Measurements from ENCODE around the gene RNF207.

Gene RNF207, protein sequence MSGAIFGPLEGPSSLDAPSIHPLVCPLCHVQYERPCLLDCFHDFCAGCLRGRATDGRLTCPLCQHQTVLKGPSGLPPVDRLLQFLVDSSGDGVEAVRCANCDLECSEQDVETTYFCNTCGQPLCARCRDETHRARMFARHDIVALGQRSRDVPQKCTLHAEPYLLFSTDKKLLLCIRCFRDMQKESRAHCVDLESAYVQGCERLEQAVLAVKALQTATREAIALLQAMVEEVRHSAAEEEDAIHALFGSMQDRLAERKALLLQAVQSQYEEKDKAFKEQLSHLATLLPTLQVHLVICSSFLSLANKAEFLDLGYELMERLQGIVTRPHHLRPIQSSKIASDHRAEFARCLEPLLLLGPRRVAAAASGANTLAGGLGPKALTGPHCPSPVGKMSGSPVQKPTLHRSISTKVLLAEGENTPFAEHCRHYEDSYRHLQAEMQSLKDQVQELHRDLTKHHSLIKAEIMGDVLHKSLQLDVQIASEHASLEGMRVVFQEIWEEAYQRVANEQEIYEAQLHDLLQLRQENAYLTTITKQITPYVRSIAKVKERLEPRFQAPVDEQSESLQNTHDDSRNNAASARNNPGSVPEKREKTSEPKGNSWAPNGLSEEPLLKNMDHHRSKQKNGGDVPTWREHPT

DNA sequence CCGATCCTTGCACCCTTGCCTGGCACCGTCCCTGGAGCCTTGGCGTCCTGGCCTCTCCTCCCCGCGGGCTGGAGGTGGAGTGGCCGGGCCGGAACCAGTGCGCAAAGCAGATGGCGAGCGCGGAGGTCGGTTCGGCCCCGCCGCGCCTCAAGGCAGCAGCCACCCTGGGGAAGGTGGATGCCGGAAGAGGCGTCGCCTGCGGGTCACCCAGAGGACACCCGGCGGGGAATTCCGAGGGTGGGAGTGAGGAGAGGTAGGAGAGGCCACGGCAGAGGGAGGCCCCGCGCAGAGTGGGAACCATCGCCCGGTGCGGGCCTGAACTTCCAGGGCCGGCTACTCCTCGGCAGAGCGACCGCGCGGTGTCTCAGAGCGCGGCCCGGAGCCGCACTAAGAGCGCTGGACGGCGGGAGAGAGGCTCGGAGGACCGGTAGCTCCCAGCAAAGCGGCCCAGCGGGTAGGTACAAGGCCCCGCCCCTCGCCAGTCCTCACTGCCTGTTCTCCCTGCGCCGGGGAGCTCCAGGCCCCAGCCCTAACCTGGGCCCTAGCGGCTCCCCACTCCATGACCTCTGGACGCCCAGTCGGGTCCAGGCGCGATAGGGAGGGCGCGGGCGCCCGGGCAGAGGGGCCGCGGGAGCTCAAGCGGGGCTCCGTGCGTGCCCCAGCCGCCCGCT, at the start of gene RNF207:
Gene RNF207, plus strand, starts transcription at position 271 of the 671 bp plus-strand sequence. CDS start 417 bp downstream, outside the sequence.
- peak; percentile 76 for DNase-seq

DNA sequence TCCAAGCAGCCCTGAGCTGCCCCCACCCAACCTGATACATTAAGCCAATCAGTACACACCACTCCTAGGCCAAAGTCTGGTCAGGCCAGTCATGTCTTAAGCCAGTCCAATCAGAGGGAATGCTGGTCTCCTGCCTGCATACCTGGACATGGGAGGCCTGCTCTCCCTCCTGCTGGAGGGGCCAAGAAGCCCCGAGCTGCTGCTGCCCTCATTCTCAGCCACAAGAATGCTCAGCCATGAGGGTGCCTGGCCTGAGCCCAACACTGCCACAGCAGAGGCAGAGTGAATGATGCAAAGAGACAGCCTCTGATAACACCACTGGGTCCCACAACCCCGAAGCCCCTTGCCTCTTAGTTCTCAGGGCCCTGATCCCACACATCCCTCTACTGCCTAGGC, 48.8 kb upstream of the RNF207 start:
- DNase-seq, result peak; percentile 11

DNA sequence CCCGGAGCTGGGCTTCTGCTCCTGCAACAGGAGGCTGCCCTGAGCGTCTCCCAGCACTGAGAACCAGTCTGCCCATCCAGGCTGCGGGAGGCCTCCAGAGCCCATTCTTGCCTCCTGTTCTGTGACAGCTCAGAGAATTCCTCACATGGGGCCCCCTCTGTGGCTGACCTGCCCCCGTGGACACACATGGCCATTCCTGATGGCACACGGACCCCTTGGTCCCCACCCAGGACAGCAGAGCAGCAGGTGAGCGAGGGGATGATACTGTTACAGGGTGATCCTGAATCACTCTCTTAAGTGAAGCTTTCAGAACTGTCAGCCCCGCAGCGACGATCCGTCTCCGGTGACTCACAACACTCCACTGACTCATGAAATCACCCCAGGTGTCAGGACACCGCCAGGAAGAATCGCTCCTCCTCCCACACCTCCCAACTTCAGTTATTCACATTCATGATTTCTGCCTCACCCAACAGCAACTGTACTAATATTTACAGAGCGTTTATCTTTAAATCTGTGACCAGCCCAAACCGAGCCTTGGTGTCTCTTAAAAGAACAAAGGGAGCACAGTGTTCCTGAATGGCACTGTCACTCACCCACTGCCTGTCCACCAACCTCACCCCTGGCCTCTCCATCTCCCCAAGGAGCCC, 48.3 kb upstream of the RNF207 start:
- DNase-seq, result peak; percentile 49

DNA sequence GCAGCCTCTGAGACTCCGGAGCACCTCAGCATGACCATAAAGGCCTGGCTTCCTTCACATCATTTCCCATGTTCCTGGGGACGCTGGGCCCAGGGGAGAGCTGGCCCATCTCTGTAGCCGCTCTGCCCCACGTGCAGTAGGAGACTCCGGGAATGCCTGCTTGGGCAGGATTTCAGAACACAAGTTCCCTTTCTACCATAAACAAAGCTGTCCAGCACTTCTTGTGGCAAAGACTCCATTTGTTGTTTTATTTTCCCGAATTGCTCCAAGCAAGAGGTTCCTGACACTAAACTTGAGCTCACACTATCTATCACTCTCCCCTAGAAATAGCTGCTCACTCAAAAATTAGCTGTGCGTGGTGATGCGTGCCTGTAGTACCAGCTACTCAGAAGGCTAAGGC, 47.7 kb upstream of the RNF207 start:
- no peak for DNase-seq

DNA sequence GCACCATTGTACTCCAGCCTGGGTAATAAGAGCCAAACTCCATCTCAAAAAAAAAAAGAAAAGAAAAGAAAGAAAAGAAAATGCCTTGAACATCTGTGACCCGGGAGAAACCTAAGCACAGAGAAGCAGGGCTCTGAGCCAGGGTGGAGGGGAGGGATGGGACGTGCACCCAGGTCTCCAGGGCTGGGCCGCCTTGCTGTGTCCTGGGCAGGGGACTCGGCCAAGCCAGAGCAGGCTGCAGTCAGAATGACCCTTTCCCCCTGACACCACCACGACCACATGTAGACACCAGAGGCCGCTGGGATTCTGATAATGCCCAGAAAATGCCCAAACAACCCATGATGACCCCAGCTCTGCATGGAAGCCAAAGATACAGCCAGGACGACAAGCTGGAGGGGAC, 43.6 kb upstream of the RNF207 start:
- no peak for DNase-seq

DNA sequence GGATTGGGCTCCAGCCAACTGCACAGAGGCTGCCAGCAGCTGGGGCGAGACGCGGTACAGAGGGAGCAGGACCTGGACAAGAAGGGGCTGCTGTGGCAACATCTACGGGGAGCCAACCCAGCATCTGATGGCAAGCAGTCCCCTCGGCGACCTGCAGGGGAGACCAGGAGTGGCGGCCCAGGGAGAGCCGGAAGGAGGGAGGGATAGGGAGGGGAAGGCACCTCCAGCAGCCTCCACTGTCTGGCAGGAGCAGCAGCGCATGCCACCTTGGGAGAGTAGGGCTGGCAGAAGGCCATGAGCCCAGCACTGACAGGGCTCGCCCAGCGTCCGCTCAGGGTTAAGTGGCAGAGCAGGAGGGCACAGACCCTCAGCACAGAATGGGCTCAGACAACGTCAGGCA, 43.1 kb upstream of the RNF207 start:
- DNase-seq, result no peak

DNA sequence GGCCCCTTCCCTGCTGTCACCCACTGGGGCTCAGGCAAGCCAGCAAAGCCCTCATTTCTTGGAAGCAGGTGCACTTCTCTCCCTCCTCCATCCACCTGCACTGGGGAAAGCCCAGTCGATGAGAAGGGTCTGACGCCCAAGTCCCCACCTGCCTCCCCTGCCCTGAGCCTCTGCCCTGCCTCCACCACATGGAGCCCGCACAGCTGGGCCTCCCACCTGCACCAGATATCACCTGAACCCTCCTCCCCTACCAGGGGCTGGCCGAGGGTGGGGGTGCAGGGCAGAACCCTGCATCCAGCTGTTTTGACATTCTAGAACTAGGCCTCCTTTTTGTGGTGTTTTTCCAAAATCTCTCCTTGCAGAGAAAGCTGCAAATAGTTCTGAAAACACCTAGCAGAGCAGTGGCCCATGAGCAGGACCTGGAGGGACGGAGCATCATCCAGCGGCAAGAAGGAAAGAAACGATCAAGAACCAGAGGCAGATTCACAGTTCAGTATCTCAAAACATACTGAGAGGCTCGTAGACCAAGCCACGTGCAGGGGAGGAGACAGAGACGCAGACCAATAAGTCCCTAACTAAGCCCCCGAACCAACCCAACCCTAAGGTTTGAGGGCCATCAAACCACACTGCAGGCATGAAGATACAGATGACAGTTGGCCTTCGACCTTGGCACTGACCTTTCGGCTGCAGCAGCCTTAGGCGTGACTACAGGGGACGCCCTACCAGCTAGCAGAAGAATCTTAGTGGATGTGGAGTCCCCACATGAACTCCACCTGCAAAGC, 42.5 kb upstream of the RNF207 start:
- no peak for DNase-seq

DNA sequence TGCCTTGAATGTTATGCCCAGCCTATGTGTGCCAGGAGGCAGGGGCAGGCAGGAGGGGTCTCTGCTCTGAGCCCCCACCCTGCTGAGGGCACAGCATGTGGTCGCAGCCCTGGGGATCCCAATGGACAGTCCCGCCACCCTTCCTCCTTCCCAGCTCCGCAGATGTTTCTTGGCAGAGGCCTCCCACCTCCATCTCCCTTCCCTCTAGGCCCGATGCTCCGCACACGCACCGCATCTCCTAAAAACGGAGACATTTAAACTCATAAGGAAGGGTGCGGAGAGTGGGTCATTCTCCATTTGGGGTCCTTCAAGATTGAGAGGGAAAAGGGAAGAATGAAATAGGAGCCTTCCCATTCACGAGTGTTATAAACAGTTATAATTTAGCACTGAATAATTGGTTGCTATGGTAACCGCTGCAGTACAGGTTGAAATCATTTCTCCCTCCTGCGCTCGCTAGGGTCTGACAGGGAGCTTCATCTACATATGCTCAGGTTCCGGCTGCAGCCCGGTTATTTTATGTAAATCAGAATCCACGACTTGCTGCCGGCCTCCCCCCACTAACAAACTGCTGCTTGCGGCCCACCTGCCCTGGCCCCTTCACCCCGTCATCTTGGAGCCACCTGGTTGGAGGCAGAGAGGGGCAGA, 41.8 kb upstream of the RNF207 start:
- no peak for DNase-seq

DNA sequence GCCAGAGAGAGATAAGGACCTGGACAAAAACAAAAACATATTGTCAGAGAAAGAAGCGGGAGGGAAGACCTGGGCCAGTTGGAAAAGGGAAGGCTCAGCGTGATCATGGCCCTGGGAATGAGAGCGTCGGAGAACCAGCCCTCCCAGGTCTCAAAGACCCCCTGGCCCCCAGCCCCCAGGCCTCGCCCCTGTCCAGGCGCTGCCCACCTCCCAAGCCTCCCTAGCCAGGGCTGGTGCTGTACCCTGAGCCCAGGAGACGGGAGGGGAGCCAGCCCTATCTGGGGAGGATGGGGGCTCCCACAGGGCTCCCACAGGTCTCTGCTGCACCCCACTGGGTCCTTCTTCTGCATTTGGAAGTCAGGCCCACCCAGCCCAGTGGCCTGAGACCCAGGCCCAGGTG, 40.9 kb upstream of the RNF207 start:
- DNase-seq, result no peak

DNA sequence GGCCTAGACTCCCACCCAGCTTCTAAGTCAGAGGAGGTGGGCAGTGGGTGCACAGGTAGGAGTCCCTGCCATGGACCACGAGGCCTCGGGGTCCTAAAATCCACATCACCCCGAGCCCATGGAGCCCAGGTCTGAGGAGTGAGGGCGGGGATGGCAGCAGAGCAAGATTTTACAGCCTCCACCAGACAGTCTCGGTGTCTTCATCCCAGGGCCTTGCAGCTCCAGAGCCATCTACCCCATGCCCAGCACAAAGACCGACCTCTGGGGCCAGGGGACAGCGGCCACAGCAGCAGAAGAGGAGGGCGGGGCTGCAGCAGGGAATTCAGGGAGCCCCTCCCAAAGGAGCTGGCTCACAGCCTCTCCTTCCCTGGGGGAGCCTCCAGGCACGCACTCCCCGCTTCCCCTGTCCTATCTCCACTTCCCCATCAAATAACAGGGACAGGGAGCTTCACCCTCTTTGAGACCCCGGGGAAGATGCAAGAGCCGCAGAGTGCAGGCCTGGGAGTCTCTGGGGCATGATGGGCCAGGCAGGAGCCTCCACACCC, 40.4 kb upstream of the RNF207 start:
- no peak for DNase-seq

DNA sequence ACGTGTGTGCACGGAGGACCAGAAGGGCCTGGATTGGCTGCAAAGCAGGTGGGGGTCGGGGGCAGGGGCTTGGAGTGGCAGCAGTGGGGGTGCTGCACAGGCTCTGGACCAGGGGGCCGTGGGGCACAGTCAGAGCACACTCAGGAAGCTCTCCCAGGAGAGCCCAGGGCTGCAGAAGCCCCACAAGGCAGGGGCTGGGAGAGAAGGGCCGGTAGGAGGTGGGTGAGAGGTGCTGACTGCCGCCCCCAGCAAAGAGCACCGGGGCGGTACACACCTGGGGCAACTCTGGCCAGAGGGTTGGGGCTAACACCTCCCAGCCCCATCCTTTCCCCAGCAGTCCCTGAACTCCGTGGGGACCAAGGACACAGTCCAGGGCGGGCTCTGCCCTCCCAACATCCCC, 39.7 kb upstream of the RNF207 start:
- no peak for DNase-seq

DNA sequence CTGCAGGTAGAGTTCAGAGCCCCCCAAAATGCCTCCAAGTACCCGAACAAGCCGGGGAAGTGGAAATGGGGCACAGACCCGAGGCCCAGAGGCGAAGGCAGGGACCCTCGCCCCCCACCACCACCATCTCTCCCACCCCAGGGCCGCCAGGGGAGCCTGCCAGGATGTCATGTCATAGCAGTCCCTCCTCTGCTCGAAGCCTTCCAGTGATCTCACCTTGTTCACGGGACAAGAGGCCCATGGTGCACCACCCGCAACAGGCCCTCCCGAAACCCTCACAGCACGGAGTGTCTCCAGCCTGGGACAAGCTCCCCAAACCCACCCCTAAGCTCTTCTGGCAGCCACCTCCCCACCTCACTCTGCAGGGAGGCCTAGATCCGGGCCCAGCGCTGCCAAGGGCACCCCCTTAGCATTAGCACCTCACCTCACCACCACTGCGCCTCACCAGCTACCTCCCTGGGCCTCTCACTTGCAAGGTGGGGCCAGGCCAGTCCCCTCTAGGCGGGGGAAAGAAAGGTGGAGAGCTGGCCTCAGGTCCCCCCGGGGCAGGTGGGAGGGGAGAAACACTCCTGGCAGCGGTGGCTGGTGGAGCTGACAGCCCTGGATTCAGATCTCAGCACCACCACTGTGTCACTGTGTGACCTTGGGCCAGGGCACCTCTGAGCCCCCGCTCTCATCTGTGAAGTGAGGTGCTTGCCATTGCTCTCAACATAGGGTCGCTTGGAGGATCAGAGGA, 39.1 kb upstream of the RNF207 start:
- DNase-seq, result no peak

DNA sequence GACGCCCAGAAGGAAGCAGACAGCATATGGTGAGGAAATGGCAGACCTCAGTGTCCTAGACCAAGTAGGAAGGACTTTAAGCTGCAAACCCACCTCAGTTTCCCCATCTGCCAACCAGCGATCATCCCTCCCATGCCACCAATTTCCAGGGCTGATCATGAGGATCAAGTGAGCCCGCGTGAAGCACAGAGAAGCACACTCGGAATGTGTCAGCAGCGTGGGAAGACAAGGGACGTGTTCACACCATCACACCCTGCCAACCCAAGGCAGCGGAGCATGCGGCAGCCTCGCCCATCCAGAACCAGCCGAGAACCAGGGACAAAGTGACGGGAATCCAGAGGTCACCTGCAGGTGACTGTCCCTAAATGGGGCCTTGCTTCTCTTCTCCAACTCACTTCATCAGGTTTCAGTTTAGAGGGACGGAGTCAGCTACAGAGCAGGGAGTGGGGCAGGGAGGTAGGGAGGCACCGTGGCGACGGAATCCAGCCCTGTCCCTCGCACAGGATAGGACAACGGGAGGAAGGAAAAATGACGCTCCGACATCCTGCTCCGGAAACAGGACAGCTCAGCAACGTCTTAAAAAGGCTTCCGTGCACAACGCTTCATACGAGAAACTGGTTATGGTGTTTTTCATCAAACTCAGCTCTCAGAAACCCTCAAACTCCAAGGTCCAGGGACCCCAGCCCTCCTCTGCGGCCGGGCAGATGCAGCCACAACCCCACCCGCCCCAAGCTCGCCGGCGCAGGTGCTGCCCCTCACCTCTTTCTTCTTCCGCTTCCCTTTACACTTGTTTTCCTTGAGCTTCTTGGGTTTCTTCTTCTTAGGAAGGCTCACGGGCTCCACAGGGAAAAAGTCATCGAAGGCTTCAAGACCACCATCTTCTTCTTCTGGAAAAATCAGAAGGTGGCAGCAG, 38.3 kb upstream of the RNF207 start:
- no peak for DNase-seq

DNA sequence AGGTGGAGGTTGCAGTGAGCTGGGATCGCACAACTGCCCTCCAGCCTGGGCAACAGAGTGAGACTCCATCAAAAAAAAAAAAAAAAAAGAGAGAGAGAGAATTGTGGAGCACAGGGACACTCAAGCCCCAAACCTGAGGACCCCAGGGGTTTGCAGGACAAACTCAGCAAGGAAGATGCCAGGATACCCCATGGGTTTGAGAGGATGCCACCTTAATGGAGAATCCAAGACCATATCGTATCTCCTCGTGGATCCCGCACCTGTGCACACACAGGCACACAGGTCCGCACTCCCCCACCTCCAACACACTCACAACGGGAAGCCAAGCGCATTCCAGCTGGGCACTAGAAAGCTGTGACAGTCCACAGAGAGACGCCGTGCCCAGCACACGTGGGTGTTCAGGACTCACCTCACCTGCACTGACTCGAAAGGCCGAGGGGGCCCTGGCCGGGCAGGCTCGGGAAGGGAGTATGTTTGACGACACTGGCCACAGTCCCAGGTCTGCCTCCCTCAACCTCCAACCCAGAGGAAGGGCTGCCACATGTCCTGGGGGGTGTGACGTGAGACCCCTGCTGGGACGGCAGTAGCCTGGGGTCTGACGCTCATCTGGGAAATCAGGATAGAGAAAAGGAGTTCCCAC, 36.9 kb upstream of the RNF207 start:
- no peak for DNase-seq

DNA sequence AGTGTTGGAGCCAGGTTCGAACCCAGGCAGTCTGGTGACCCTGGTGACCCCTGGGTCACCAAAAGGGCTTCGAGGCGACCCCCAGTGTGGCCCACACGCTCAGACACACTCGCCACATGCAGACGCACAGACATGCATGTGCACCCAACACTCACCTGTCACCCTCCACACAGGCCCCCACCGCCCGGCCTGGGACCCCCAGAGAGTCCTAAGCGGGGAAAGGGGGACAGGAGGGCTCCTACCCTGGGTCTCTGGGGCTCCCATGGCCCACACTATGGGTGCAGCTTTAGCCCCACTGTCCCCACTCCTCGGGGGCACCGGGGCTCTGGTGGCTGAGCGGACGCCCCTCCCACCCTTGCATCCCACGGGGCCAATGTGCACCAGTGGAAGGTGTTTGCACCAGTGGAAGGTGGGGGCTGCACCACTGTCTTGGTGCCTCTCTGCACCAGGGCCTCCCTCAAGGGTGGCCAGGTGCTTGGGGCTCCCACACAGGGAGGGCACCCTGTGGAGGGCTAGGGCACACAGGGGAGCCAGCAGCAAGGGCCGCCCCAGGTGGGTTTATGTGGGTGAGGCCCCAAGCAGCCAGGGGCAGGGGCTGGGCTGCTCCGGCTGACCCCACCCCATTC, 35.7 kb upstream of the RNF207 start:
- no peak for DNase-seq

DNA sequence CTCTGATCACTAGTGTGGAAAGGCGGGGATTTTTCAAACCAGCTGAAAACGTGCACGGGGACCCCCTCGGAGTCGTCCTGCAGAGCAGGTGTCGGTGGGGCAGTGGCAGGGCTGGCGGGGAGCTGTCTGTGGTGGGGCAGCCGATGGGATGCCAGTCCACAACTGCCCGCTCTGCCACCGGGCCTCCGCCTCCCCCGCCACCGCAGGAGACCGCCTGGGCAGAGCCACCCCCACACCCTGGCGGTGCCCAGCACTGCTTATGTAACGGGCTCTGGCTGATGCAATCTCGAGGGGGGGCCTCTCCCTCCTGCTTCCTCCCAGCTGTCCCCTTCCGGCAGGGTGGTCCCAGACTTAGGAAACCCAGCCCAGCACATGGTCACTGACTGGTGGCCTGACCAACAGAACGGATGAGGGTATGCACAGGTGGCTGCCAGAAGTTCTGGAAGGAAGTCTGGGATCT, 35.1 kb upstream of the RNF207 start:
- no peak for DNase-seq

DNA sequence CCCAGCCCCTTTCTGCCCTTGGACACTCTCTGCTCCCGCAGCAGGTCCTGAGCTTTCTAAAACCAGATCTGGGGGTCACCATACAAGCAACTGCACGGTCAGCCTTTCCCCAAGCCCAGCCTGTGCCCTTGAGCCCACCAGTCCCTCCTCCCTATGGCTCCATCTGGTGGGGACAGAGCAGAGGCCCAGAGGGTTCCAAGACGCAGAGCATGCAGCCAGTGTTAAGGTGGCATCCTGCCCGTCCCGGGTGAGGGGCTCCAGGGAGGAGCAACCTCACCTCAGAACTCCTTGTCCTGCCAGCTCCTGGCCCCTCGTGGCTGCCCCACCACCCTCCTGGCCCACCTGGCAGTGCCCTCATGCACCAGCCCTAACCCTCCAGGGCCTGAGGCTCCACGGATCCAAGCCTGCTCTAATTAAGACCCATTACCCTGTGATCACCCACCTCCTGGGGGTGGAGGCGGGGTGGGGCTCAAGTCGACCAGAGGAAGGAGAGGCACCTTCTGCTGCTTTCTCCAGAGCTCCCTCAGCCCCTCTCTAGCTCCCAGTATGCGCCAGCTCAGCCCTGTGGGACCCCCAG, 34.3 kb upstream of the RNF207 start:
- no peak for DNase-seq

DNA sequence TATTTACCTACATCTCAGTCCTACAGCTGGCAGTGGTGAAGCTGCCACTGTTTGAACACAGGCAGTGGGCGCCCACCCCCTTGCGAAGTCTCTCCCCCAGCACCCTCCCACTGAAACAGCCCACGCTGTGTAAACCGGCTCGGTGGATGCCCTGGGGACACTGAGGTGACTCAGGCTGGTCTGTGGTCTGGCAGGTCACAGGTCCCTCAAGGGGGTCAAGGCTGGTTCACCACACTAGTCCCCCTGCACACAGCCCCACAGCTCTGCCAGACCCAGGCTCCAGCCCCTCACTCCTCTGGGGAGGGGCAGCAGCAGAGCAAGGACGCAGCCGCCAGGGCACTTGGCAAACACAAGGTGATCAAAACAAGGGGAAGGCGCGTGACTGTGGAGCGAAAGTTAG, 33.4 kb upstream of the RNF207 start:
- no peak for DNase-seq
